B cell (primary cell): ENCODE results near the gene USP28. TPM values are rescaled to one million over a fixed set of nuclear protein-coding genes. Genes with fewer than 3 reads are reported as not detected.
"Not testable (repeated sequence)": the region's sequence is repeated elsewhere in the genome, so short reads cannot be mapped to it uniquely, and the experiment has no call there.

ENCODE experiments used
- ATAC-seq: fragments of 200-7000 bp; cut with Tn5 transposase; one replicate; pipeline ENCODE4 v1.10.0; 2021; ENCODE audit warnings: low read depth, mild to moderate bottlenecking, moderate number of reproducible peaks, moderate library complexity
- CTCF ChIA-PET: fragments of 350-600 bp; sonication (Branson Sonifier 250); formaldehyde crosslinking; loops from one replicate; lab custom pipeline; 2021; ENCODE audit warnings: antibody characterized with exemption, inconsistent platforms; lab: Charles Lee
- POLR2A ChIA-PET: fragments of 350-600 bp; sonication (Branson Sonifier 250); formaldehyde crosslinking; loops from one replicate; lab custom pipeline; 2021; ENCODE audit warnings: antibody characterized with exemption; lab: Charles Lee
- DNase-seq: peaks from one replicate; pipeline ENCODE4 v3.0.0; 2013
- H2AFZ ChIP-seq: 2 replicates; pipeline ENCODE4 v1.6.1; 2012; ENCODE audit warnings: mild to moderate bottlenecking, low read depth, low read length; ENCODE audit not compliant: insufficient read depth, poor library complexity, severe bottlenecking
- H3K27ac ChIP-seq, 2 donors: 1 replicate in 1 of 2; 2 replicates in 1 of 2; pipeline ENCODE4 v1.5.1; 2012 to 2013; ENCODE audit warnings: low read length in 2 of 2, mild to moderate bottlenecking in 2 of 2, moderate library complexity in 1 of 2
- H3K27me3 ChIP-seq, 4 experiments: fragments of 200-600 bp in 1 of 4; sonication (generic) in 1 of 4; replicated peaks in 1 of 4; 1 replicate in 2 of 4; 2 replicates in 2 of 4; pipeline versions ENCODE4 v1.6.1 to v1.7.0; 2013 to 2016; ENCODE audit warnings: low read length in 3 of 4, mild to moderate bottlenecking in 2 of 4, mixed read lengths in 1 of 4, moderate library complexity in 1 of 4; ENCODE audit not compliant: insufficient read depth in 4 of 4, control insufficient read depth in 3 of 4; ENCODE audit errors: control extremely low read depth in 1 of 4
- H3K36me3 ChIP-seq, 2 experiments: replicated peaks in 1 of 2; 1 replicate in 1 of 2; 2 replicates in 1 of 2; pipeline versions ENCODE4 v1.6.1 to v1.7.1; 2013; ENCODE audit warnings: low read length in 1 of 2; ENCODE audit not compliant: insufficient read depth in 2 of 2, control insufficient read depth in 1 of 2; ENCODE audit errors: control extremely low read depth in 1 of 2, extremely low read depth in 1 of 2
- H3K4me1 ChIP-seq, 2 donors: fragments of 200-600 bp in 1 of 2; sonication (generic) in 1 of 2; 1 replicate in 1 of 2; 2 replicates in 1 of 2; pipeline versions ENCODE4 v1.5.1 to v1.6.1; 2013 to 2017; ENCODE audit warnings: low read length in 2 of 2; ENCODE audit not compliant: control insufficient read depth in 2 of 2, insufficient read depth in 2 of 2
- H3K4me2 ChIP-seq: replicated peaks from 2 replicates; pipeline ENCODE3; 2012; ENCODE audit warnings: mild to moderate bottlenecking, low read depth, low read length; ENCODE audit not compliant: poor library complexity, severe bottlenecking
- H3K4me3 ChIP-seq, 5 experiments: fragments of 200-600 bp in 1 of 5; sonication (generic) in 1 of 5; 1 replicate in 3 of 5; 2 replicates in 2 of 5; pipeline versions ENCODE4 v1.5.1 to v1.7.0; 2011 to 2016; ENCODE audit warnings: low read length in 4 of 5, mild to moderate bottlenecking in 4 of 5, low read depth in 2 of 5, control low read depth in 1 of 5, moderate library complexity in 1 of 5; ENCODE audit not compliant: insufficient read depth in 1 of 5; ENCODE audit errors: control extremely low read depth in 1 of 5, extremely low read depth in 1 of 5
- H3K79me2 ChIP-seq: fragments of 200-600 bp; sonication (generic); one replicate; pipeline ENCODE4 v1.6.0; 2016; ENCODE audit warnings: low read length; ENCODE audit not compliant: control insufficient read depth, insufficient read depth
- H3K9ac ChIP-seq: fragments of 200-600 bp; sonication (generic); 2 replicates; pipeline ENCODE4 v1.6.1; 2017; ENCODE audit warnings: mild to moderate bottlenecking, low read length, moderate library complexity
- H3K9me3 ChIP-seq, 3 donors: one replicate each; pipeline versions ENCODE4 v1.6.1 to v1.7.1; 2013; ENCODE audit warnings: low read length in 2 of 3; ENCODE audit not compliant: control insufficient read depth in 2 of 3, insufficient read depth in 1 of 3; ENCODE audit errors: control extremely low read depth in 1 of 3
- H4K20me1 ChIP-seq: 2 replicates; pipeline ENCODE4 v1.6.0; 2012; ENCODE audit warnings: mild to moderate bottlenecking, low read length; ENCODE audit not compliant: insufficient read depth, control insufficient read depth, poor library complexity, severe bottlenecking
- H3K27ac Mint-ChIP-seq: one replicate; pipeline ENCODE4 v1.8.0; 2021; ENCODE audit warnings: mixed read lengths
- H3K27me3 Mint-ChIP-seq: one replicate; pipeline ENCODE4 v1.8.0; 2021; ENCODE audit warnings: mixed read lengths
- H3K4me1 Mint-ChIP-seq: one replicate; pipeline ENCODE4 v1.8.0; 2021; ENCODE audit warnings: mixed read lengths
- H3K4me3 Mint-ChIP-seq: one replicate; pipeline ENCODE4 v1.8.0; 2021; ENCODE audit warnings: mixed read lengths
- H3K9me3 Mint-ChIP-seq: one replicate; pipeline ENCODE4 v1.8.0; 2022; ENCODE audit warnings: mixed read lengths; ENCODE audit not compliant: insufficient read depth
- EZH2 ChIP-seq: IDR thresholded peaks from 2 replicates; pipeline ENCODE4 v1.6.1; 2012; ENCODE audit warnings: borderline replicate concordance, low read depth, mild to moderate bottlenecking, moderate library complexity, low read length; ENCODE audit not compliant: insufficient read depth, poor library complexity, severe bottlenecking
- whole genome bisulfite sequencing: methylation state at CpG from one replicate; pipeline ENCODE4 v1.1.5; 2013; ENCODE audit warnings: missing lambda C conversion rate; ENCODE audit not compliant: insufficient coverage; 5-methylcytosine and 5-hydroxymethylcytosine counted together
- intact Hi-C: fragments of 100-400 bp; cut with micrococcal nuclease; formaldehyde crosslinking; loops from one replicate; pipeline ENCODE4 v1.10.0; 2022
- polyA plus RNA-seq: library from polyadenylated mRNA; depleted of rRNA; stranded (reverse); fragments of >200 nt; gene quantifications from 2 replicates; pipeline ENCODE4 v1.2.3, GENCODE V29; 2012
- total RNA-seq, 2 donors: library from RNA; stranded (reverse); fragments of 120-200 nt in 1 of 2; gene quantifications; 1 replicate in 1 of 2; 2 replicates in 1 of 2; pipeline versions ENCODE4 v1.2.3 to v1.2.4, GENCODE V29; 2013 to 2022
- TF ChIP-seq, protein P1 (sequence below): fragments of 200-600 bp; IDR thresholded peaks from one replicate; pipeline ENCODE4 v1.8.0; 2022; ENCODE audit warnings: antibody characterized with exemption, mild to moderate bottlenecking

The USP28 gene
- total and polyA plus RNA-seq, 2 donors (not counting 1 experiment from before 2014, with no cell fraction given), result 78.0 to 104 TPM

DNA sequence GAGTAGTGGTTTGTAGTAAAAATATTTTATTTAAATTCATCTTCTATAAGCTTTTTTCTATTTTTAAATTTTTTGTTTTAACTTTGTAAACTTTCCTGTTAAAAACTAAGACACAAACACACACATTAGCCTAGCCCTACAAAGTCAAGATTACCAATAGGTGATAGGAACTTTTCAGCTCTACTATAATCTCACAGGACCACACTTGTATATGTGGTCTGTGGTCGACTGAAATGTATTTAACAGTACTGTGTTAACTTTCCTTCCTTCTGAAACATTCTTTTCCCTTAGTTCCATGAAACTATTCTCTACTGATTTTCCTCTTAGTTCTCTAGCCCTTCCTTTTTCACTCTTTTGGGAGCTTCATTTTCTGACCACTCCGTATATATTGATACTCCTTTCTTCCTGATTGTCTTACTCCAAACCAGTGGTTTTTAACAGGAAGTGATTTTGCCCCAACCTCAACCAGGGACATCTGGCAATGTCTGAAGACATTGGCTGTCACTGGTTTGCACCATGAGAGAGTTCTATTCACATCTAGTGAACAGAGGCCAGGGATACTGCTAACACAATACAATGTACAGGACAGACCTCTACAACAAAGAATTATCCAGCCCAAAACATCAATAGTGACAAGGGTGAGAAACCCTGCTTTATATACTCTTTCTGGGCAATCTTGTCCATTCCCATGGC, 110.7 kb downstream of the USP28 start:
- no peaks in the 10 kb centered on the region for H3K27me3 ChIP-seq
- no peaks in the 10 kb centered on the region for H3K4me1 ChIP-seq
- peaks cover 7% of the 10 kb centered on the region for H3K4me1 Mint-ChIP-seq
- WGBS, result 83% methylated on average over 1 of the region's 2 CpGs
- ChIA-PET CTCF (no interaction called here), POLR2A (no interaction called here)
- no peak overlapping the region for H2AFZ ChIP-seq
- intact Hi-C loops, result no loop called here
- TF ChIP-seq, protein P1, sequence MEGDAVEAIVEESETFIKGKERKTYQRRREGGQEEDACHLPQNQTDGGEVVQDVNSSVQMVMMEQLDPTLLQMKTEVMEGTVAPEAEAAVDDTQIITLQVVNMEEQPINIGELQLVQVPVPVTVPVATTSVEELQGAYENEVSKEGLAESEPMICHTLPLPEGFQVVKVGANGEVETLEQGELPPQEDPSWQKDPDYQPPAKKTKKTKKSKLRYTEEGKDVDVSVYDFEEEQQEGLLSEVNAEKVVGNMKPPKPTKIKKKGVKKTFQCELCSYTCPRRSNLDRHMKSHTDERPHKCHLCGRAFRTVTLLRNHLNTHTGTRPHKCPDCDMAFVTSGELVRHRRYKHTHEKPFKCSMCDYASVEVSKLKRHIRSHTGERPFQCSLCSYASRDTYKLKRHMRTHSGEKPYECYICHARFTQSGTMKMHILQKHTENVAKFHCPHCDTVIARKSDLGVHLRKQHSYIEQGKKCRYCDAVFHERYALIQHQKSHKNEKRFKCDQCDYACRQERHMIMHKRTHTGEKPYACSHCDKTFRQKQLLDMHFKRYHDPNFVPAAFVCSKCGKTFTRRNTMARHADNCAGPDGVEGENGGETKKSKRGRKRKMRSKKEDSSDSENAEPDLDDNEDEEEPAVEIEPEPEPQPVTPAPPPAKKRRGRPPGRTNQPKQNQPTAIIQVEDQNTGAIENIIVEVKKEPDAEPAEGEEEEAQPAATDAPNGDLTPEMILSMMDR, result no peak
- TF ChIP-seq EZH2, result no peak
- no peaks in the 10 kb centered on the region for H4K20me1 ChIP-seq
- H3K4me3 Mint-ChIP-seq, result no peak overlapping the region
- H3K36me3 ChIP-seq, result peaks cover 11 to 48% of the 10 kb centered on the region in 2 experiments
- no peak overlapping the region for H3K4me3 ChIP-seq
- ATAC-seq (no peak), DNase-seq (no peak)
- H3K27me3 Mint-ChIP-seq, result no peaks in the 10 kb centered on the region
- no peaks in the 10 kb centered on the region for H3K9me3 Mint-ChIP-seq
- no peak overlapping the region for H3K27ac ChIP-seq
- no peak overlapping the region for H3K9ac ChIP-seq
- peaks cover 31% of the 10 kb centered on the region for H3K79me2 ChIP-seq
- H3K9me3 ChIP-seq, result peaks cover 0 to 3% (median 0%) of the 10 kb centered on the region in 3 donors
- H3K4me2 ChIP-seq, result no peak overlapping the region
- H3K27ac Mint-ChIP-seq, result no peak overlapping the region

DNA sequence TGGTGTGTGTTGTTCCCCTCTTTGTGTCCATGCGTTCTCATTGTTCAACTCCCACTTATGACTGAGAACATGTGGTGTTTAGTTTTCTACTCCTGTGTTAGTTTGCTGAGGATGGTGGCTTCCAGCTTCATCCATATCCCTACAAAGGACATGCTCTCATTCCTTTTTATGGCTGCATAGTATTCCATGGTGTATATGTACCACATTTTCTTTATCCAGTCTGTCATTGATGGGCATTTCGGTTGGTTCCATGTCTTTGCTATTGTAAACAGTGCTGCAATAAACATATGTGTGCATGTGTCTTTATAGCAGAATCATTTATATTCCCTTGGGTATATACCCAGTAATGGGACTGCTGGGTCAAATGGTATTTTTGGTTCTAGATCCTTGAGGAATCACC, 112.3 kb downstream of the USP28 start:
- H3K4me1 ChIP-seq, ATAC-seq, H3K9me3 Mint-ChIP-seq, H4K20me1 ChIP-seq, H3K4me2 ChIP-seq, H2AFZ ChIP-seq, H3K4me1 Mint-ChIP-seq, H3K4me3 ChIP-seq, DNase-seq, H3K27me3 ChIP-seq, H3K9me3 ChIP-seq, H3K9ac ChIP-seq, H3K27ac Mint-ChIP-seq, CTCF ChIA-PET, POLR2A ChIA-PET, intact Hi-C loops, H3K27me3 Mint-ChIP-seq, H3K4me3 Mint-ChIP-seq, H3K27ac ChIP-seq: not testable (repeated sequence)
- Histone ChIP-seq H3K36me3 (peaks cover 12 to 54% of the 10 kb centered on the region in 2 experiments), H3K79me2 (peaks cover 26% of the 10 kb centered on the region)
- no CpG with 5 or more reads among the region's 2 CpGs for WGBS
